ENCODE measurements around the gene SAMD4B. TPM values are rescaled to one million over a fixed set of nuclear protein-coding genes. Genes with fewer than 3 reads are reported as not detected.

The SAMD4B gene
- total RNA-seq, 1 donor from 2014 or later: 158 TPM

- DNase-seq (ENCODE audit: low read depth, low spot score): no peak
- peaks cover 44% of the 10 kb centered on the region for H3K4me1 Mint-ChIP-seq
- TF ChIP-seq, protein P1, sequence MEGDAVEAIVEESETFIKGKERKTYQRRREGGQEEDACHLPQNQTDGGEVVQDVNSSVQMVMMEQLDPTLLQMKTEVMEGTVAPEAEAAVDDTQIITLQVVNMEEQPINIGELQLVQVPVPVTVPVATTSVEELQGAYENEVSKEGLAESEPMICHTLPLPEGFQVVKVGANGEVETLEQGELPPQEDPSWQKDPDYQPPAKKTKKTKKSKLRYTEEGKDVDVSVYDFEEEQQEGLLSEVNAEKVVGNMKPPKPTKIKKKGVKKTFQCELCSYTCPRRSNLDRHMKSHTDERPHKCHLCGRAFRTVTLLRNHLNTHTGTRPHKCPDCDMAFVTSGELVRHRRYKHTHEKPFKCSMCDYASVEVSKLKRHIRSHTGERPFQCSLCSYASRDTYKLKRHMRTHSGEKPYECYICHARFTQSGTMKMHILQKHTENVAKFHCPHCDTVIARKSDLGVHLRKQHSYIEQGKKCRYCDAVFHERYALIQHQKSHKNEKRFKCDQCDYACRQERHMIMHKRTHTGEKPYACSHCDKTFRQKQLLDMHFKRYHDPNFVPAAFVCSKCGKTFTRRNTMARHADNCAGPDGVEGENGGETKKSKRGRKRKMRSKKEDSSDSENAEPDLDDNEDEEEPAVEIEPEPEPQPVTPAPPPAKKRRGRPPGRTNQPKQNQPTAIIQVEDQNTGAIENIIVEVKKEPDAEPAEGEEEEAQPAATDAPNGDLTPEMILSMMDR (conservative IDR thresholded peaks at IDR 0.05): no peak
- H3K27ac Mint-ChIP-seq (ENCODE audit: unreplicated experiment): no peak overlapping the region
- H3K9me3 Mint-ChIP-seq: no peaks in the 10 kb centered on the region
- H3K36me3 Mint-ChIP-seq (ENCODE audit: low read depth): peaks cover 17% of the 10 kb centered on the region
- H3K4me3 Mint-ChIP-seq: peak overlapping the region; percentile 100
- peaks cover 12% of the 10 kb centered on the region for H3K27me3 Mint-ChIP-seq (ENCODE audit: low read depth)
These were observed 90.4 kb downstream of the SAMD4B start for GRCh38 chr19:39432677-39433025.

GRCh38 chr19:39433480-39434079 lies 91.4 kb downstream of the SAMD4B start:
- Mint-ChIP-seq H3K27ac (ENCODE audit: unreplicated experiment) (no peak overlapping the region), H3K36me3 (ENCODE audit: low read depth) (peaks cover 17% of the 10 kb centered on the region), H3K4me3 (peak overlapping the region; percentile 100), H3K9me3 (no peaks in the 10 kb centered on the region), H3K27me3 (ENCODE audit: low read depth) (peaks cover 12% of the 10 kb centered on the region), H3K4me1 (peaks cover 38% of the 10 kb centered on the region)
- DNase-seq (ENCODE audit: low read depth, low spot score): no peak
- TF ChIP-seq, protein P1 (conservative IDR thresholded peaks at IDR 0.05): no peak

DNA sequence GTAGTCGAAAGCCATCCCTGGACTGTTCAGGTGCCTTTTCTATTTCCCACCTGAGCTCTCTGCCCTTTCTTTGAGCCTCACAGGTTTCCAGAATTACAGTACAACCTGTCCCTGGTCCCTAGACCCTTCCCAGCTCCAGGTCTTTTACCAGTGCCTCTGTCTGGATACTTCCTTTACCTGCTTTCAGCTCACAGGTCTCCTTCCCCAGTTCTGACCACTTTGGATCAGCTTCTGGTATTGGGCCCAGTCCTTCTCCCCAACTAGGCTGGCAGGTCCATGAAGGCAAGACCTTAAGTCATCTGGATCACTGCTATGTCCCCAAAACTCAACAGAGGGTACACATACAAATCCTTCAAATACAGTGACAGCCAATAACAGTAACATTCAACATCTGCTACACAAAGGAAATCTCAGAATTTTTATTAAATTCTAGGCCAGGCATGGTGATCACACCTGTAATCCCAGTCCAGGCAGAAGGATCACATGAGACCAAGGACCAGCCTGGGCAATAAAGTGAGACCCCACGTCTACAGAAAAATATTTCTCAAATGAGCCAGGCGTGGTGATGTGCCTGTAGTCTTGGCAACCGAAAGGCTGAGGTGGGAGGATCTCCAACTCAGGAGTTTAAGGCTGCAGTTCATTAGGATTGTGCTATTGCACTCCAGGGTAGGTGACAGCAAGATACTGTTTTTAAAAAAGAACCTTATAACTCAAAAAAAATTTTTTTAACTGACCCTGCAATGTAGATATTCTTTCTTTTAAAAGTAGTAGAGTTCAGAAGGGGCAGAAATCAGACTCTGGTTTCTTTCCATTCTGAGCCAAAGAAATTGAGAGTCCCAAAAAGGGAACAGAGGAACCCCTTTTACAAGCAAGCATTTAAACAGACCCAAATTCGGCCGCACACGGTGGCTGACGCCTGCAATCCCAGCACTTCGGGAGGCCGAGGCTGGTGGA lies 92.2 kb downstream of the SAMD4B start:
- H3K9me3 Mint-ChIP-seq: no peaks in the 10 kb centered on the region
- DNase-seq (ENCODE audit: low read depth, low spot score): no peak
- H3K4me3 Mint-ChIP-seq: peak overlapping the region; percentile 100
- TF ChIP-seq, protein P1 (conservative IDR thresholded peaks at IDR 0.05): no peak
- peaks cover 17% of the 10 kb centered on the region for H3K36me3 Mint-ChIP-seq (ENCODE audit: low read depth)
- peaks cover 31% of the 10 kb centered on the region for H3K4me1 Mint-ChIP-seq
- peak overlapping the region; percentile 81 for H3K27ac Mint-ChIP-seq (ENCODE audit: unreplicated experiment)
- H3K27me3 Mint-ChIP-seq (ENCODE audit: low read depth): peaks cover 12% of the 10 kb centered on the region

Small RNA genes lying within 50 kb of the gene (microRNA-seq; reads per million reads assigned to microRNA genes)
- not detected for gene MIR4530

Other genes starting within 250 kb of the SAMD4B start
- 54.4 and 56.8 TPM in 2 replicates for gene PAK4, start 216.6 kb upstream of the SAMD4B start, total RNA-seq
- gene NCCRP1, start 145.5 kb upstream of the SAMD4B start, total RNA-seq: not detected in 2 replicates
- gene SYCN, start 138.2 kb upstream of the SAMD4B start, total RNA-seq: not detected in 2 replicates
- gene IFNL3, start 97.4 kb upstream of the SAMD4B start, total RNA-seq: not detected in 2 replicates
- not detected in 2 replicates for gene IFNL4, start 93.6 kb upstream of the SAMD4B start, total RNA-seq
- gene IFNL2, start 74.0 kb upstream of the SAMD4B start, total RNA-seq: not detected in 2 replicates
- not detected in 2 replicates for gene IFNL1, start 46.0 kb upstream of the SAMD4B start, total RNA-seq
- gene LRFN1, start 21.6 kb upstream of the SAMD4B start, total RNA-seq: 4.9 and 5.1 TPM in 2 replicates
- gene GMFG, start 6.4 kb upstream of the SAMD4B start, total RNA-seq: 0.65 TPM in 1 of 2 replicates, not detected in the other
- 62.9 and 67.3 TPM in 2 replicates for gene PAF1, start 48.7 kb downstream of the SAMD4B start, total RNA-seq
- gene MED29, start 49.0 kb downstream of the SAMD4B start, total RNA-seq: 37.3 and 40.3 TPM in 2 replicates
- 4.0 TPM in 2 replicates for gene ZFP36, start 64.4 kb downstream of the SAMD4B start, total RNA-seq
- gene PLEKHG2, start 70.2 kb downstream of the SAMD4B start, total RNA-seq: 120 and 135 TPM in 2 replicates
- gene RPS16, start 93.5 kb downstream of the SAMD4B start, total RNA-seq: 2,020 and 2,116 TPM in 2 replicates
- gene SUPT5H, start 103.2 kb downstream of the SAMD4B start, total RNA-seq: 129 and 140 TPM in 2 replicates
- 118 and 121 TPM in 2 replicates for gene TIMM50, start 138.4 kb downstream of the SAMD4B start, total RNA-seq
- gene DLL3, start 156.5 kb downstream of the SAMD4B start, total RNA-seq: 17.9 and 22.3 TPM in 2 replicates
- gene SELENOV, start 172.7 kb downstream of the SAMD4B start, total RNA-seq: not detected in 2 replicates
- gene EID2B, start 190.4 kb downstream of the SAMD4B start, total RNA-seq: 7.2 and 7.7 TPM in 2 replicates
- 28.0 and 30.8 TPM in 2 replicates for gene EID2, start 197.7 kb downstream of the SAMD4B start, total RNA-seq